Fibroblast of lung (primary cell): ENCODE data around the gene ING4.

Source experiments
- CTCF ChIP-seq, 2 donors: IDR thresholded peaks in 1 of 2; conservative IDR thresholded peaks in 1 of 2; 1 replicate in 1 of 2; 2 replicates in 1 of 2; pipeline ENCODE4 v1.5.1; 2011 to 2012; ENCODE audit warnings: low read length in 2 of 2, control low read depth in 1 of 2, inconsistent platforms in 1 of 2, low read depth in 1 of 2, mild to moderate bottlenecking in 1 of 2
- EZH2 ChIP-seq: IDR thresholded peaks from 2 replicates; pipeline ENCODE4 v1.5.1; 2012; ENCODE audit warnings: low read length, control low read depth, mild to moderate bottlenecking; ENCODE audit errors: missing control alignments

- no peak for TF ChIP-seq CTCF (conservative IDR thresholded peaks at IDR 0.05 in 1 of 2, IDR thresholded peaks at IDR 0.05 in 1 of 2; ENCODE audit: low read depth in 1 of 2, low read length in 2 of 2)
- TF ChIP-seq EZH2: no peak
Measured at GRCh38 chr12:6627616-6628015, 35.3 kb downstream of the ING4 start.
